ENCODE results near the gene ZNF547.
A peak's percentile ranks its signal among the peaks of the same experiment; 100 is the strongest.

Gene ZNF547

DNA sequence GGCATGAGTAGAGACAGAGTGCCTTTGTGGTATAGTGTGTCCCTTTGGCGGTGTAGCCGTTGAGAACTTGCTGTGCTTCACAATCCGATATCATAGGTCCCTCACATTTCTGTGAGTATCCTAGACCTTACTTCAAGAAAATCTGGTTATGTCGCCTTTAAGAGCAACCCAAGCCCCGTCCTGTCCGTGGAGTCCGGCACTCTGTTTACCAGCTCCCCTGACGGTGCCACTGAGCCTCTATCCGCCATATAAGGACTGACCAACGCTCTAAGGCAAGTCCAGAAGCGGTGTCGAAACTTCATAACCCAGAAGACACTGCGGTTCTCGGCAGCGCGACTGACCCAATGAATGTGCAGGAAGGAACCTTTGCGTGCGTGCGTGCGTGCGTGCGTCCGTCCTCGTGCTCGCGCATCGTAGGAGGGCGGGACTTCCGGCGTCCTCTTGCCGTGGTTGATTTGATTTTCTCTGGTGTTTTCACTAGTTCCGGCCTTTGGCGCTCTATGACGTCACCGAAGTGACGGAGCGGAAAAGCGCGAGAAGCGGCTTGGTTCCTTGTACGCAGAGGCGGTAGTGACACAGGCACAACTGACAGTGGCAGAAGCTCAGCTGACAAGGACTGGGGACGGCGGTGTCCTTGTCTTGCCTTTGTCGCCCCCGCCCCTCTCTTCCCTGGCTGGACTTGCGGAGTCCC lies at the start of gene ZNF547, which contains the start of gene TRAPPC2B:
Gene ZNF547, plus strand, starts transcription at position 555 of the 691 bp plus-strand sequence. CDS start 5,005 bp downstream, outside the sequence.
Gene TRAPPC2B, plus strand, starts transcription at position 555 of the 691 bp plus-strand sequence. CDS start 1,283 bp downstream, outside the sequence.
- DNase-seq (ENCODE audit: low read depth in 2 of 2, low spot score in 1 of 2) = peak; percentile 97 to 98

GRCh38 chr19:57314146-57314545 lies 49.2 kb upstream of the ZNF547 start:
- DNase-seq (ENCODE audit: low read depth in 2 of 2, low spot score in 1 of 2) = no peak

DNA sequence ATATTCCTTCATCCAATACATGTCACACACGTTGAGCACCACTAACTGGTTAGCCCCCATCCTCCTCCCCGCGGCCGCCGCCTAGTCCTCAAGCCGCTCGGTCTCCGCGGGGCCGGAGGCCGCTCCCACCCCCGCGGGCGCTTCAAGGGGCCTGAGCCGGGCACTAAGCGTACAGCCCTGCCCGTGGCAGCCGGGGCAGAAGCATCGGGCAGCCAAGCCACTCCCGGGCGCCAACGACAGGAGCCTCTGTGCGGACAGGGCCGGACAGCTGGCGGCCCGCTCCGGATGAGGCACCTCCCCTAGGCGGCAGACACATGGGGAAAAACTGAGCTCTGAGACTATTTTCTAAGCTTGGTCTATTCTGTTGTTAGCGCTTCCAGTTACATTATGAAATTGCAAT lies 45.8 kb upstream of the ZNF547 start:
- DNase-seq (ENCODE audit: low read depth in 2 of 2, low spot score in 1 of 2) = no peak

DNA sequence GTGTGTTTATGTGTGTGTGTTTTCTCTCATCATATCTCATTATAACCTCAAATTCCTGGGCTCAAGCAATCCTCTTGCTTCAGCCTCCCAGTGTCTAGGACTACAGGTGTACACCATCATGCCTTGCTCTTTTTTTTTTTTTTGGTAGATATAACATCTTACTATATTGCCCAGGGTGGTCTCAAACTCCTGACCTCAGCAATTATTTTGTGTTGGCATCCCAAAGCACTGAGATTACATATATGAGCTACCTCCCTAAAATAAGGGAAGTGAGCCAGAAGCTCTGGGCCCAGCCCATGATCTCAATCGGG lies 43.5 kb upstream of the ZNF547 start:
- DNase-seq (ENCODE audit: low read depth in 2 of 2, low spot score in 1 of 2) = no peak

GRCh38 chr19:57320180-57321084 lies 42.9 kb upstream of the ZNF547 start, which contains the start of gene ZNF543:
TSS of gene ZNF543 (plus strand) at chr19:57320472. CDS start at chr19:57320854, 382 bp downstream.
- DNase-seq (ENCODE audit: low read depth in 2 of 2, low spot score in 1 of 2) = peak; percentile 82 to 87

GRCh38 chr19:57321116-57321515 lies 42.2 kb upstream of the ZNF547 start:
- no peak for DNase-seq (ENCODE audit: low read depth in 2 of 2, low spot score in 1 of 2)

DNA sequence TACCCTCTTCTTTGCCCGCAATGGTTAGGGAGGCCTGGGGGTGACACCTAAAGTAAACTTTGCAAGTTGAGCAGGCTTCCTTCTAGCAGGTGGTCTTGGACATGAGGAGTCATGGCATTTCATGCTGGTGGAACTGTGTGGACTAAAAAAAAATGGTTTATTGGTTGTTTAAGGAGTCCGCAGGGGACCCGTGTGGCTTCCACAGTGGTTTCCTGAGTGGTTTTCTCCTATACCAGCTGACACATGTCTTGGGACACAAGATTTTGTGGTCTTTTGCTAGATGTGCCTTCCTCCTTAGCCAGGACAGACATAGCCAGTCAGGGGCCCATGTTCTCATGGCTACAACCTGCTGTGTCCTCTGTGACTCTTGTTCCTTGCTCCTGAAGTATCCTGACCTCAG lies 41.6 kb upstream of the ZNF547 start:
- no peak for DNase-seq (ENCODE audit: low read depth in 2 of 2, low spot score in 1 of 2)

DNA sequence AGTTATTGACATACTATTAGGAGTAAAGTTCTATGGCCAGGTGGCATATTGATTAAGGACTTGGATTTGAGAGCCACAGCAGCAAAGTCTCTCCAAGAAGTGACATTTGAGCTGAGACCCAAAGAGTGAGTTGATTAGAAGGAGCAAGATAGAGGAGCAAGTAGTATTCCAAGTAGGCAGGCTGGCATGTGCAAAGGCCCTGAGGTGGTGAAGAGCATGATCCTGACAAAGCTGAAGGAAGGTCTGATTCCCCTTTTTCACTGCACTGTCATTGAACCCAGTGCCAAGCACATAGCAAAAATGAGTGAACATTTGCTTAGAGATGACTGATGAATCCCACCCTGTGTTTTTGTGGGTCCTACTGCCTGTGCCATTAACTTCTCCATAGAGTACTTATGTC lies 38.4 kb upstream of the ZNF547 start:
- DNase-seq (ENCODE audit: low read depth in 2 of 2, low spot score in 1 of 2) = no peak

DNA sequence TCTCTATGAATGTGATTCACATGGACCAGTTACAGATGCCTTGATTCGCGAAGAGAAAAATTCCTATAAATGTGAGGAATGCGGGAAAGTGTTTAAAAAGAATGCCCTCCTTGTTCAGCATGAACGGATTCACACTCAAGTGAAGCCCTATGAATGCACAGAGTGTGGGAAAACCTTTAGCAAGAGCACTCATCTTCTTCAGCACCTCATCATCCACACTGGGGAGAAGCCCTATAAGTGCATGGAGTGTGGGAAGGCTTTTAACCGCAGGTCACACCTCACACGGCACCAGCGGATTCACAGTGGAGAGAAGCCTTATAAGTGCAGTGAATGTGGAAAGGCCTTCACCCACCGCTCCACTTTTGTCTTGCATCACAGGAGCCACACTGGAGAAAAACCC lies 35.4 kb upstream of the ZNF547 start:
- no peak for DNase-seq (ENCODE audit: low read depth in 2 of 2, low spot score in 1 of 2)

- no peak for DNase-seq (ENCODE audit: low read depth in 2 of 2, low spot score in 1 of 2)
These were observed 29.2 kb upstream of the ZNF547 start for GRCh38 chr19:57334191-57334590.

GRCh38 chr19:57338877-57339276 lies 24.5 kb upstream of the ZNF547 start:
- DNase-seq (ENCODE audit: low read depth in 2 of 2, low spot score in 1 of 2) = no peak

- no peak for DNase-seq (ENCODE audit: low read depth in 2 of 2, low spot score in 1 of 2)
These were observed 20.8 kb upstream of the ZNF547 start for GRCh38 chr19:57342582-57342981.

DNA sequence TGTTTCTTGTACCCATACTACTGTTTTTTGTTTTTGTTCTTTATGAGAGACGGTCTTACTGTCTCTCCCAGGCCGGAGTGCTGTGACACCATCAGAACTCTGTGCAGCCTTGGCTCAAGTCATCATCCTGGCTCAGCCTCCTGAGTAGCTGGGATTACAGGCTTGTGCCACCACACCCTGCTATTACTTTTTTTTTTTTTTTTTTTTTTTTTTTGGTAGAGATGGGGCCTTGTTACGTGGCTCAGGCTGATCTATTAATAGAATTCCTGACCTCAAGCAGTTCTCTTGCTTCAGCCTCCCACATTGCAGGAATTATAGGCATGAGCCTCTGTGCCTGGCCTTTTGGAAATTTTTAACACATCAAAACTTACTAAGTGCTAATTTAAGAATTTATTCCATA lies 15.2 kb upstream of the ZNF547 start:
- DNase-seq (ENCODE audit: low read depth in 2 of 2, low spot score in 1 of 2) = no peak

DNA sequence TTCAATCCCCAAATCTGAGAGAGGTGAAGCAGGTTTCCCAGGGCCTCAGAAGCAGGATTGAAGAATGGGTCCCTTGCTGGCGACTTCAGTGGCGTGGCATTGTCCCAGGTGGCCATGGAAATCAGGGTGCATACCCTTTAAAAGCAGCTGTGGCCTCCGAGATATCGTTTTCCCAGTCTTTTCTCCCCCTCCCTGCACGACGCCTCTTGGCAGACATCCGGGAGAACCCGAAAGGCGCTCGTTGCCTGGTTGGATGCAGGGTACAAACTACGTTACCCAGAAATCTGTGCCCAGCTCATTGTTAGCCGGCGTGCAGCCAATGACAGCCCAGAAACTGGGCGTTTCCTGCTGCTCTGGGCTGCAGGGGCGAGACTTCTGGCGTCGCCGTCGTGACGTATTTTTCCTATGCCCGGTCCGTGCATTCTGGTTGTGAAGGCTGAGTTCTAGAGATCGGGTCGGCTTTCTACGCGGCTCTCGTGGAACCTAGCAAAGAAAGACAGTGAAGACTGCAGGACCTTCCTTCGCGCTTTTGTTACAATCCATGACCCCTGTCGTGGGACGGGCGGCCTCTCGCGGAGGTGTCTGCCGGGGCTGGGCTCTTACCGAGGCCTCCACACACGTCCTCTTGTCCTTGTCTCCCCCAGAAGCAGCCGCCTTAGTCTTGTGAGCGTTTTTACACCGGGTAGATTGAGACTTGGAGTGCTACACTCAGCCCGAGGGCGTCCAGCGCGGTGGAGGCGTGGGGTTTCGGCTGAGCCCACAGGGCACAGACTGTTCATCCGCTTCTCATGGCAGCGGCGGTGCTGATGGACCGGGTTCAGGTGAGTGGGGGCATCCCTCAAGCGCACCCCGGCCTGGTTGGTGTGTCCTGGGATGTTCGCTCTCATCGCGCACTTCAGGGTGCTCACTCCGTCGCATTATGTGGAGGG lies 12.2 kb upstream of the ZNF547 start, which contains the start of gene ZNF304:
Gene ZNF304, plus strand, starts transcription at position 395 of the 929 bp plus-strand sequence. Its CDS starts 394 bp downstream, at position 789.
- DNase-seq (ENCODE audit: low read depth in 2 of 2, low spot score in 1 of 2) = peak; percentile 60 to 73

DNA sequence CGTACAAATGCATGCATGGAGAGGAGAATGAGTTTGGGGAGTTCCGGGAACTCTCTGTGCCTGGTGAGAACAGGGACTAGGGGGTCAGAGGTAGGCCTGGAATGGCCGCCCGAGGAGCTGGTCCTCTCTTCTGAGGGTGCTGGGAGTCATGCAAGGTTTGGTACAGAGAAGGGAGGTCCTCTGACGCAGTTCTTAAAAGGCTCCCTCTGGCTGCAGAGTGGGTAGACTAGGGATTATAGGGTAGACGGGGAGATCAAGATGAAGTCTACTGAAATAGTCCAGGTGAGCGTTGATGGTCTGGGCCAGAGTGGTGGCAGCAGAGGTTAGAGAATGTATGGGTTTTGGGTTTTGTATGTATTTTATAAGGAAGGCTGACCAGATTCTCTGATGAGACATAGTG lies 11.5 kb upstream of the ZNF547 start:
- no peak for DNase-seq (ENCODE audit: low read depth in 2 of 2, low spot score in 1 of 2)

GRCh38 chr19:57355916-57356315 lies 7.4 kb upstream of the ZNF547 start:
- no peak for DNase-seq (ENCODE audit: low read depth in 2 of 2, low spot score in 1 of 2)

DNA sequence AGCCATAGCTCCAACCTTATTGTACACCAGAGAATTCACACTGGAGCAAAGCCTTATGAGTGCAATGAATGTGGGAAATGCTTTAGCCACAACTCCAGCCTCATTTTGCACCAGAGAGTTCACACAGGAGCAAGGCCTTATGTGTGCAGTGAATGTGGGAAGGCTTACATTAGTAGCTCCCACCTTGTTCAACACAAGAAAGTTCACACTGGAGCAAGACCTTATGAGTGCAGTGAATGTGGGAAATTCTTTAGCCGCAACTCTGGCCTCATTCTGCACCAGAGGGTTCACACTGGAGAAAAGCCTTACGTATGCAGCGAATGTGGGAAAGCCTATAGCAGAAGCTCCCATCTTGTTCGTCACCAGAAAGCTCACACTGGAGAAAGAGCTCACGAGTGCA lies 5.9 kb upstream of the ZNF547 start:
- DNase-seq (ENCODE audit: low read depth in 2 of 2, low spot score in 1 of 2) = no peak

GRCh38 chr19:57359300-57359699 lies 4.1 kb upstream of the ZNF547 start:
- no peak for DNase-seq (ENCODE audit: low read depth in 2 of 2, low spot score in 1 of 2)

GRCh38 chr19:57362419-57362818 lies 932 bp upstream of the ZNF547 start:
- DNase-seq (ENCODE audit: low read depth in 2 of 2, low spot score in 1 of 2) = no peak

DNA sequence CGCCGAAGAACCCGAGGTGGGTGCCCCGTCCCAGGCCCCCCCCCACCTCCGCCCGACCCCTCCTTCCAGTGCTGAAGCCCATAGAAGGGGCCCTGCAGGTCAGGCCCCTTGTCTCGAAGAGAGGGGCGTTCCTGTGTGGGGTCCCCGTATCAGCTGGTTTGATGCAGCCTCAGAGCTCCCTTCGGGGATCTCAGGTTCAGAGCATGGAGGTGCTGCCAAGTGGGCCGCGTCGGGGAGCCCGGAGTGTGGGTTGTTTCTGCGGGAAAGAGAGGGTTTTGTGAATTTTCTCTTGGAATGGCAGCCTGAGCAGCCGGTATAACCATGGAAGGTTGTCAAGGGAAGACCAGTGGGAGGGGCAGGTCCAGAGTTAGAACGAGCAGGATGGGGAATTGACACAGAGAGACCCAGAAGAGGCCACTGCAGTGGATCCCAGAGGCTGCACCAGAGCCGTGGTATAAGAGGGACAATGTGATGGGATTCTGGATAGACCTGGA lies 384 bp downstream of the ZNF547 start:
- no peak for DNase-seq (ENCODE audit: low read depth in 2 of 2, low spot score in 1 of 2)

DNA sequence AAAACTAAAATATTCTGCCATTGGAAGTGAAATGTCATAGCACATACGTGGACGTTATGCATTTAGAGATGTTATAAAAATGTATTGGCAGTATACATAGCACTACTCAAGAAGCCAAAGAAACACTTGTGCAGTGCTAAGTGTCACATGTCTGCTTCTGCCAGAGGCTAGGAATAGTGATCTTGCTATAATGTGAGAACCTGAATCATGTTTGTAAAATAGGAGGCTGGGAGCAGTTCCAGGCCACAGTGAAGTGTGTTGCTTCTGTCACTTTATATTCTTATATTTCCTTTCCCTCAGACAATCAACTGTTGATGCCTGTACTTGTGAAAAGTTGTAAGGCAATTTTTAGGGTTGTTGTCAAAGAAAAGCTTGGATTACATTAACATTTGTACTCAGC lies 3.4 kb downstream of the ZNF547 start:
- no peak for DNase-seq (ENCODE audit: low read depth in 2 of 2, low spot score in 1 of 2)
